Measurements from ENCODE around the gene ORMDL1. TPM values are rescaled to one million over a fixed set of nuclear protein-coding genes. Genes with fewer than 3 reads are reported as not detected.

The ORMDL1 gene
- total RNA-seq, 1 donor from 2014 or later: 58.9 TPM

GRCh38 chr2:189772212-189772611 lies 11.9 kb downstream of the ORMDL1 start:
- no peaks in the 10 kb centered on the region for H3K9me3 ChIP-seq
- H3K36me3 ChIP-seq: peaks cover 0 to 69% of the 10 kb centered on the region in 2 donors
- DNase-seq (ENCODE audit: extremely low spot score in 2 of 2): no peak
- H3K4me3 ChIP-seq: no peak overlapping the region
- TF ChIP-seq CTCF (IDR thresholded peaks at IDR 0.05) (no peak), POLR2A (IDR thresholded peaks at IDR 0.05) (no peak), POLR2AphosphoS5 (IDR thresholded peaks at IDR 0.05; ENCODE audit: insufficient read depth in 1 of 2, low read depth in 1 of 2) (no peak)
- H3K27ac ChIP-seq: no peak overlapping the region
- peaks cover 12% of the 10 kb centered on the region for H3K4me1 ChIP-seq
- intact Hi-C loops (cut with DNase I): no loop called here
- H3K27me3 ChIP-seq: no peaks in the 10 kb centered on the region

DNA sequence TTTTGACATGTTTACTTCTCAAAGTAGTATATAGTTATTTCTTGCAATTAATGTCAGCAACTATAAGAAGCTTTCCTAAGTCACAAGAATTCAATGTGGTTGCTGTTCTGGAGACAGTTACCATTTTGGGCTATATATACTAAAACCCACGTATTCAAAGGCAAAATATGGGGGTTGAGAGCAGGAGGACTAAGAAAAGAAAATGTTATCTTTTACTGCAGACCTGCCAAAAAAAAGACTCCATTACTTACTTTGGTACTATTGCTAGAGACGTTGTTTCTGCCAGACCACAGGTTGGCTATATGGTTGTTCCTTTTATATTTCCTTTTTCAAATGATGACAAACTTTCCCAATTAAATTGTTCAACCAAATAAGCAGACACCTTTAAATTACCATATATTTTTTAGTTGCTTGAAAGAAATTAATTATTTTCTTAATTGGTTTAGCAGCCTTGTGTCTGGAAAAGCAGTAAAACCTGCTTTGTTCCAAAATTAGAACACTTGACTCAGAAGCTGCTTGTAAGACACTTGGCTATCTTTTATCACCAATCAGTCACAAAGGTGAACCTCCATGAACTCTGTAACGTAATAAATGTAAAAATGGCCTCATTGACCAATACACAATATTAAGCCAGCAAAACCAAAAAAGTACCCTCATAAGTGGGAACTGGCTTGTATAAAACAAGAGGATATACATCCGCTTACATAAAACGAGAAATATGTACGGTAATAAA lies 13.4 kb downstream of the ORMDL1 start:
- DNase-seq (ENCODE audit: extremely low spot score in 2 of 2): no peak
- Histone ChIP-seq H3K4me1 (peaks cover 5% of the 10 kb centered on the region), H3K36me3 (peaks cover 0 to 56% of the 10 kb centered on the region in 2 donors), H3K9me3 (no peaks in the 10 kb centered on the region), H3K27me3 (no peaks in the 10 kb centered on the region), H3K27ac (no peak overlapping the region), H3K4me3 (no peak overlapping the region)
- intact Hi-C loops (cut with DNase I): no loop called here
- no peak for TF ChIP-seq POLR2A (IDR thresholded peaks at IDR 0.05)
- no peak for TF ChIP-seq POLR2AphosphoS5 (IDR thresholded peaks at IDR 0.05; ENCODE audit: insufficient read depth in 1 of 2, low read depth in 1 of 2)
- no peak for TF ChIP-seq CTCF (IDR thresholded peaks at IDR 0.05)

- peak overlapping the region in 1 of 2 donors; percentile 77 for H3K4me3 ChIP-seq
- no peak for TF ChIP-seq CTCF (IDR thresholded peaks at IDR 0.05)
- no peak for TF ChIP-seq POLR2A (IDR thresholded peaks at IDR 0.05)
- TF ChIP-seq POLR2AphosphoS5 (IDR thresholded peaks at IDR 0.05; ENCODE audit: insufficient read depth in 1 of 2, low read depth in 1 of 2): no peak
- no peaks in the 10 kb centered on the region for H3K9me3 ChIP-seq
- peaks cover 5% of the 10 kb centered on the region for H3K4me1 ChIP-seq
- intact Hi-C loops (cut with DNase I): no loop called here
- no peaks in the 10 kb centered on the region for H3K27me3 ChIP-seq
- no peak for DNase-seq (ENCODE audit: extremely low spot score in 2 of 2)
- H3K27ac ChIP-seq: no peak overlapping the region
- H3K36me3 ChIP-seq: no peaks in the 10 kb centered on the region
These were observed 20.1 kb downstream of the ORMDL1 start for GRCh38 chr2:189763908-189764661.

- intact Hi-C loops (cut with DNase I): no loop called here
- Histone ChIP-seq H3K36me3 (peaks cover 0 to 5% of the 10 kb centered on the region in 2 donors), H3K4me1 (peaks cover 5% of the 10 kb centered on the region), H3K9me3 (no peaks in the 10 kb centered on the region), H3K27me3 (no peaks in the 10 kb centered on the region), H3K4me3 (peak within 1 kb of the TSS; percentile 67 to 77), H3K27ac (peak within 1 kb of the TSS; percentile 95)
- peak in 1 of 2 donors; percentile 92 for DNase-seq (ENCODE audit: extremely low spot score in 2 of 2)
- TF ChIP-seq POLR2A (IDR thresholded peaks at IDR 0.05): no peak
- TF ChIP-seq CTCF (IDR thresholded peaks at IDR 0.05): peak in 2 of 3 experiments; percentile 20 to 28
- peak; percentile 54 to 80 for TF ChIP-seq POLR2AphosphoS5 (IDR thresholded peaks at IDR 0.05; ENCODE audit: insufficient read depth in 1 of 2, low read depth in 1 of 2)
These were observed 21.4 kb downstream of the ORMDL1 start, which contains the start of gene OSGEPL1 for GRCh38 chr2:189762551-189763298. OSGEPL1 (minus strand) TSS chr2:189762792; CDS start chr2:189761640, 1,152 bp downstream.
